Neuronal stem cell (in vitro differentiated cells): Measurements from ENCODE around the gene GRID1.
"Not testable (repeated sequence)": the region's sequence is repeated elsewhere in the genome, so short reads cannot be mapped to it uniquely, and the experiment has no call there.

Source experiments
- DNase-seq: peaks from one replicate; pipeline ENCODE4 v3.0.0-alpha.2; 2013; ENCODE audit warnings: low spot score
- H2AFZ ChIP-seq: one replicate; pipeline ENCODE4 v1.6.1; 2013; ENCODE audit warnings: mild to moderate bottlenecking, low read length, inconsistent platforms
- H2AK5ac ChIP-seq: 2 replicates; pipeline ENCODE4 v1.6.1; 2013; ENCODE audit warnings: low read depth, mild to moderate bottlenecking, inconsistent platforms, low read length, moderate library complexity, mixed read lengths
- H2BK120ac ChIP-seq: 2 replicates; pipeline ENCODE4 v1.6.1; 2013; ENCODE audit warnings: low read depth, mild to moderate bottlenecking, inconsistent platforms, low read length, moderate library complexity, mixed read lengths
- H2BK12ac ChIP-seq: one replicate; pipeline ENCODE4 v1.6.1; 2013; ENCODE audit warnings: low read length, inconsistent platforms
- H2BK15ac ChIP-seq: 2 replicates; pipeline ENCODE4 v1.6.1; 2013; ENCODE audit warnings: mild to moderate bottlenecking, low read length, inconsistent platforms, mixed read lengths
- H2BK5ac ChIP-seq: one replicate; pipeline ENCODE4 v1.6.1; 2013; ENCODE audit warnings: inconsistent platforms, mild to moderate bottlenecking, low read length, moderate library complexity
- H3K14ac ChIP-seq: one replicate; pipeline ENCODE4 v1.6.1; 2013; ENCODE audit warnings: low read length, inconsistent platforms
- H3K18ac ChIP-seq: 2 replicates; pipeline ENCODE4 v1.6.1; 2013; ENCODE audit warnings: low read length, inconsistent platforms
- H3K23ac ChIP-seq: 2 replicates; pipeline ENCODE4 v1.6.1; 2013; ENCODE audit warnings: low read depth, mild to moderate bottlenecking, mixed read lengths, low read length, inconsistent platforms; ENCODE audit not compliant: poor library complexity
- H3K27ac ChIP-seq: replicated peaks from 3 replicates; pipeline ENCODE4 v1.5.1; 2013; ENCODE audit warnings: low read length, inconsistent platforms
- H3K27me3 ChIP-seq, 3 experiments: 2 replicates each; pipeline ENCODE4 v1.6.1; 2013; ENCODE audit warnings: low read length in 3 of 3, mild to moderate bottlenecking in 2 of 3, inconsistent platforms in 1 of 3, low read depth in 1 of 3, mixed read lengths in 1 of 3, moderate library complexity in 1 of 3; ENCODE audit not compliant: control insufficient read depth in 3 of 3, insufficient read depth in 3 of 3
- H3K36me3 ChIP-seq, 2 donors: replicated peaks in 1 of 2; 2 replicates each; pipeline ENCODE4 v1.6.1; 2013; ENCODE audit warnings: low read length in 2 of 2; ENCODE audit not compliant: control insufficient read depth in 2 of 2, insufficient read depth in 2 of 2
- H3K4ac ChIP-seq: 2 replicates; pipeline ENCODE4 v1.6.1; 2013; ENCODE audit warnings: inconsistent platforms, mild to moderate bottlenecking, low read length, moderate library complexity
- H3K4me1 ChIP-seq, 2 donors: 1 replicate in 1 of 2; 2 replicates in 1 of 2; pipeline ENCODE4 v1.6.1; 2013; ENCODE audit warnings: low read length in 2 of 2, low read depth in 1 of 2; ENCODE audit not compliant: control insufficient read depth in 2 of 2, insufficient read depth in 1 of 2
- H3K4me2 ChIP-seq: one replicate; pipeline ENCODE4 v1.6.1; 2013; ENCODE audit warnings: mild to moderate bottlenecking, low read length, inconsistent platforms; ENCODE audit not compliant: insufficient read depth, poor library complexity, severe bottlenecking
- H3K4me3 ChIP-seq, 2 donors: 2 replicates each; pipeline ENCODE4 v1.5.1; 2013; ENCODE audit warnings: low read length in 2 of 2, mild to moderate bottlenecking in 2 of 2, inconsistent platforms in 1 of 2, moderate library complexity in 1 of 2
- H3K79me1 ChIP-seq: one replicate; pipeline ENCODE4 v1.6.1; 2013; ENCODE audit warnings: low read depth, mild to moderate bottlenecking, inconsistent platforms, low read length, moderate library complexity
- H3K9ac ChIP-seq: one replicate; pipeline ENCODE4 v1.6.1; 2013; ENCODE audit warnings: mild to moderate bottlenecking, low read depth, low read length, inconsistent platforms; ENCODE audit not compliant: poor library complexity
- H3K9me3 ChIP-seq, 2 donors: replicated peaks in 1 of 2; 2 replicates each; pipeline versions ENCODE3 to v1.6.1; 2013; ENCODE audit warnings: low read length in 2 of 2, mild to moderate bottlenecking in 2 of 2, inconsistent platforms in 1 of 2, low read depth in 1 of 2, mixed read lengths in 1 of 2, moderate library complexity in 1 of 2; ENCODE audit not compliant: control insufficient read depth in 2 of 2, insufficient read depth in 1 of 2
- H4K8ac ChIP-seq: one replicate; pipeline ENCODE4 v1.6.1; 2013; ENCODE audit warnings: low read depth, mild to moderate bottlenecking, inconsistent platforms, low read length, moderate library complexity
- H4K91ac ChIP-seq: one replicate; pipeline ENCODE4 v1.6.1; 2013; ENCODE audit warnings: low read length, low read depth, mild to moderate bottlenecking, inconsistent platforms; ENCODE audit not compliant: poor library complexity
- WGBS, 2 donors: extraction: QIAGEN DNeasy Blood & Tissue Kit; methylation state at CpG; one replicate each; pipeline ENCODE4 v1.1.7; 2013; ENCODE audit warnings: missing lambda C conversion rate in 2 of 2, mixed read lengths in 1 of 2; ENCODE audit not compliant: insufficient read length in 2 of 2, insufficient replicate concordance in 1 of 2; ENCODE audit errors: extremely low coverage in 2 of 2; 5-methylcytosine and 5-hydroxymethylcytosine counted together

GRID1 gene

GRCh38 chr10:86078639-86079035, 288.0 kb downstream of the GRID1 start:
- DNase-seq, result no peak
- no peak overlapping the region for H3K4me3 ChIP-seq
- H3K27me3 ChIP-seq, result no peaks in the 10 kb centered on the region
- H3K9me3 ChIP-seq, result no peaks in the 10 kb centered on the region
- H3K4me1 ChIP-seq, result peaks cover 0 to 5% of the 10 kb centered on the region in 2 donors
- H3K27ac ChIP-seq, result no peak overlapping the region
- no peaks in the 10 kb centered on the region for H3K79me1 ChIP-seq
- H4K8ac ChIP-seq, result no peak overlapping the region
- H2AK5ac ChIP-seq, result no peak overlapping the region
- H2BK120ac ChIP-seq, result no peak overlapping the region
- no peaks in the 10 kb centered on the region for H3K36me3 ChIP-seq
- H3K23ac ChIP-seq, result no peak overlapping the region
- H2AFZ ChIP-seq, result no peak overlapping the region
- peak overlapping the region; percentile 33 for H3K18ac ChIP-seq
- no CpG with 5 or more reads among the region's 5 CpGs for WGBS, 2 donors
- no peak overlapping the region for H2BK12ac ChIP-seq
- H3K9ac ChIP-seq, result no peak overlapping the region
- no peak overlapping the region for H2BK5ac ChIP-seq
- peak overlapping the region; percentile 68 for H3K4ac ChIP-seq
- no peak overlapping the region for H2BK15ac ChIP-seq
- H3K4me2 ChIP-seq, result no peak overlapping the region
- no peak overlapping the region for H3K14ac ChIP-seq
- no peak overlapping the region for H4K91ac ChIP-seq

GRCh38 chr10:86077871-86078638, 288.5 kb downstream of the GRID1 start:
- Histone ChIP-seq H2BK12ac (no peak overlapping the region), H3K14ac (no peak overlapping the region), H3K18ac (no peak overlapping the region), H3K4me3 (no peak overlapping the region), H3K9ac (no peak overlapping the region), H3K36me3 (no peaks in the 10 kb centered on the region), H3K9me3 (no peaks in the 10 kb centered on the region), H3K4ac (no peak overlapping the region), H3K27me3 (no peaks in the 10 kb centered on the region), H4K91ac (no peak overlapping the region), H2BK5ac (no peak overlapping the region), H2AK5ac (no peak overlapping the region), H3K4me1 (peaks cover 0 to 5% of the 10 kb centered on the region in 2 donors), H3K4me2 (no peak overlapping the region), H4K8ac (no peak overlapping the region), H3K79me1 (no peaks in the 10 kb centered on the region), H3K27ac (no peak overlapping the region), H2BK15ac (no peak overlapping the region), H2AFZ (no peak overlapping the region), H3K23ac (no peak overlapping the region), H2BK120ac (no peak overlapping the region)
- no CpG with 5 or more reads among the region's 9 CpGs for WGBS, 2 donors
- DNase-seq, result no peak

- no peak overlapping the region for H3K4me3 ChIP-seq
- no peak overlapping the region for H2AFZ ChIP-seq
- no peak overlapping the region for H2BK12ac ChIP-seq
- H3K4me2 ChIP-seq, result no peak overlapping the region
- H4K8ac ChIP-seq, result no peak overlapping the region
- DNase-seq, result no peak
- H3K27me3 ChIP-seq, result no peaks in the 10 kb centered on the region
- H3K4me1 ChIP-seq, result peaks cover 0 to 5% of the 10 kb centered on the region in 2 donors
- no peak overlapping the region for H2BK5ac ChIP-seq
- H3K27ac ChIP-seq, result no peak overlapping the region
- no peak overlapping the region for H2AK5ac ChIP-seq
- H3K14ac ChIP-seq, result no peak overlapping the region
- no peaks in the 10 kb centered on the region for H3K9me3 ChIP-seq
- H3K18ac ChIP-seq, result no peak overlapping the region
- H3K9ac ChIP-seq, result no peak overlapping the region
- no peak overlapping the region for H2BK15ac ChIP-seq
- H3K23ac ChIP-seq, result no peak overlapping the region
- WGBS, 2 donors, result no CpG with 5 or more reads among the region's 6 CpGs
- H2BK120ac ChIP-seq, result no peak overlapping the region
- H3K36me3 ChIP-seq, result no peaks in the 10 kb centered on the region
- H3K4ac ChIP-seq, result no peak overlapping the region
- no peaks in the 10 kb centered on the region for H3K79me1 ChIP-seq
- H4K91ac ChIP-seq, result no peak overlapping the region
Observed at GRCh38 chr10:86077271-86077670, 289.3 kb downstream of the GRID1 start.

- not testable (repeated sequence) for H3K4me1 ChIP-seq, H2AFZ ChIP-seq, H3K36me3 ChIP-seq, H2BK12ac ChIP-seq, H3K18ac ChIP-seq, H3K9me3 ChIP-seq, H3K14ac ChIP-seq, H3K23ac ChIP-seq, H3K27ac ChIP-seq, H2BK120ac ChIP-seq, H3K27me3 ChIP-seq, H3K4me2 ChIP-seq, H2BK15ac ChIP-seq, H3K4ac ChIP-seq, H2BK5ac ChIP-seq, H2AK5ac ChIP-seq, H3K9ac ChIP-seq, H4K8ac ChIP-seq, H3K79me1 ChIP-seq, DNase-seq, H4K91ac ChIP-seq
- no CpG with 5 or more reads among the region's 4 CpGs for WGBS, 2 donors
- H3K4me3 ChIP-seq, result peak overlapping the region in 1 of 2 donors; percentile 30
Observed at GRCh38 chr10:86076497-86076896, 290.1 kb downstream of the GRID1 start.
